OCI-LY1 (cell line): ENCODE results near the gene GNB1L.

Experiments used
- EZH2 ChIP-seq: fragments of 200-600 bp; sonication (generic), shearing (Covaris generic); IDR thresholded peaks from 2 replicates; pipeline ENCODE4 v1.8.0; 2017; ENCODE audit warnings: borderline replicate concordance, mixed run types, mild to moderate bottlenecking, antibody characterized with exemption, low read length, moderate library complexity, mixed read lengths
- TF ChIP-seq, protein P1 (sequence below): fragments of 200-600 bp; sonication (generic), shearing (Covaris generic); IDR thresholded peaks from 2 replicates; pipeline ENCODE4 v1.5.1; 2017; ENCODE audit warnings: mild to moderate bottlenecking, antibody characterized with exemption, low read length, moderate library complexity, mixed read lengths

DNA sequence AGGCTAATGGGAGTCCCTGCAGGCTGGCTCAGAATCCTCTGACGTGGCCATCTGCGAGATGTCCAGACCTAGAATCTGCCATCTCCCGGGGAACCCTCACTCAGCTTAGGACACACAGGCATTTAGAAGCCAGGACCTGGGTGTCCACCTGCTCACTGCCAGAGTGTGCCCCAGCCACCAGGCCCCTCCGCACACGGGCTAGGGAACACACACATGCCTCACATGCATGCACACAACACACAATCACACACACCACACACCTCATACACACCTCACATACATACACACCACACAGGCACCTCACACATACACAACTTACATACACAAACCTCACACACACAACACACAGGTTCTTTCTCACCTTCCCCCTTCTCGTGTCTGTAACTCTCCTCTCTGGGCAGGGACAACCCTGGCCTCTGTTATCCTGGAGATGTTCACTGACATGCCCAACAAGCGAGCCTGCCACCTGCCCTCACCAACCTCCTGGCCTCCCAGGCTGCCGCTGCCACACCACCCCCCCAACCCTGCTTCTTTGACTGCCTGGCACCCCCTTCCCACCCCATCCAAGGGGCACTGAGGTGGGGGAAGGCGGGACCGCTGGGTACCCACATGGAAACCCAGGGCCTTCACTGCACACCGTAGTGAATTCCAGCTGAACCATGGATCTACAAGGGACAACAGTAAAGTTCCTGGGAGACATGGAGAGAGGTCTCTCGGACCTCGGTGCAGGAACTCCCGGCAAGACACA lies 38.1 kb downstream of the GNB1L start:
- TF ChIP-seq, protein P1, sequence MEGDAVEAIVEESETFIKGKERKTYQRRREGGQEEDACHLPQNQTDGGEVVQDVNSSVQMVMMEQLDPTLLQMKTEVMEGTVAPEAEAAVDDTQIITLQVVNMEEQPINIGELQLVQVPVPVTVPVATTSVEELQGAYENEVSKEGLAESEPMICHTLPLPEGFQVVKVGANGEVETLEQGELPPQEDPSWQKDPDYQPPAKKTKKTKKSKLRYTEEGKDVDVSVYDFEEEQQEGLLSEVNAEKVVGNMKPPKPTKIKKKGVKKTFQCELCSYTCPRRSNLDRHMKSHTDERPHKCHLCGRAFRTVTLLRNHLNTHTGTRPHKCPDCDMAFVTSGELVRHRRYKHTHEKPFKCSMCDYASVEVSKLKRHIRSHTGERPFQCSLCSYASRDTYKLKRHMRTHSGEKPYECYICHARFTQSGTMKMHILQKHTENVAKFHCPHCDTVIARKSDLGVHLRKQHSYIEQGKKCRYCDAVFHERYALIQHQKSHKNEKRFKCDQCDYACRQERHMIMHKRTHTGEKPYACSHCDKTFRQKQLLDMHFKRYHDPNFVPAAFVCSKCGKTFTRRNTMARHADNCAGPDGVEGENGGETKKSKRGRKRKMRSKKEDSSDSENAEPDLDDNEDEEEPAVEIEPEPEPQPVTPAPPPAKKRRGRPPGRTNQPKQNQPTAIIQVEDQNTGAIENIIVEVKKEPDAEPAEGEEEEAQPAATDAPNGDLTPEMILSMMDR: no peak
- no peak for TF ChIP-seq EZH2
